HEK293 (cell line): Measurements from ENCODE around the gene HOXB7.

Experiments used
- CTCF ChIA-PET: fragments of 350-600 bp; formaldehyde crosslinking; extraction: SDS; loops from one replicate; lab custom pipeline; 2021; ENCODE audit warnings: antibody characterized with exemption; lab: Yijun Ruan, JAX
- POLR2A ChIA-PET: fragments of 300-600 bp; formaldehyde crosslinking; extraction: SDS; loops from one replicate; lab custom pipeline; 2020; ENCODE audit warnings: antibody characterized with exemption, inconsistent platforms; lab: Yijun Ruan, JAX
- H3K27ac ChIP-seq: fragments of 200-500 bp; sonication (Bioruptor generic); 2 replicates; pipeline ENCODE4 v1.5.1; 2014; ENCODE audit warnings: low read depth, low read length, control low read depth, inconsistent platforms; ENCODE audit errors: extremely low read depth
- H3K36me3 ChIP-seq, 2 experiments: fragments of 200-500 bp in 1 of 2; sonication (Bioruptor generic) in 1 of 2; 1 replicate in 1 of 2; 2 replicates in 1 of 2; pipeline ENCODE4 v1.5.1; 2014 to 2017; ENCODE audit warnings: inconsistent platforms in 2 of 2, low read length in 2 of 2; ENCODE audit not compliant: control insufficient read depth in 2 of 2, insufficient read depth in 1 of 2
- H3K4me1 ChIP-seq: fragments of 200-500 bp; sonication (Bioruptor generic); 2 replicates; pipeline ENCODE4 v1.5.1; 2014; ENCODE audit warnings: mild to moderate bottlenecking, low read length, inconsistent platforms; ENCODE audit not compliant: control insufficient read depth, insufficient read depth
- H3K4me3 ChIP-seq: 2 replicates; pipeline ENCODE4 v1.5.1; 2011; ENCODE audit warnings: low read depth, mild to moderate bottlenecking, control low read depth, low read length, moderate library complexity
- H3K9me3 ChIP-seq: fragments of 200-500 bp; sonication (Bioruptor generic); 2 replicates; pipeline ENCODE4 v1.5.1; 2014; ENCODE audit warnings: low read depth, low read length, inconsistent platforms; ENCODE audit not compliant: control insufficient read depth, insufficient read depth
- GLIS1 ChIP-seq: fragments of 450-650 bp; formaldehyde crosslinking; IDR thresholded peaks from 2 replicates; pipeline ENCODE4 v1.5.1; 2016; ENCODE audit warnings: missing biosample characterization, missing genetic modification characterization
- HOXC10 ChIP-seq: sonication (generic); formaldehyde crosslinking; IDR thresholded peaks from 2 replicates; pipeline ENCODE4 v1.8.1; 2023; ENCODE audit warnings: mild to moderate bottlenecking, missing genetic modification reagents
- KLF16 ChIP-seq: fragments of 450-650 bp; formaldehyde crosslinking; IDR thresholded peaks from 2 replicates; pipeline ENCODE4 v1.5.1; 2017; ENCODE audit warnings: missing biosample characterization, missing genetic modification characterization
- PRDM4 ChIP-seq: fragments of 450-650 bp; formaldehyde crosslinking; IDR thresholded peaks from 2 replicates; pipeline ENCODE4 v1.5.1; 2017; ENCODE audit warnings: missing biosample characterization, missing genetic modification characterization
- REPIN1 ChIP-seq: fragments of 450-650 bp; formaldehyde crosslinking; IDR thresholded peaks from 2 replicates; pipeline ENCODE4 v1.5.1; 2017; ENCODE audit warnings: missing biosample characterization, missing genetic modification characterization, low read depth
- TCF7L2 ChIP-seq: IDR thresholded peaks from 2 replicates; pipeline ENCODE4 v1.6.1; 2011; ENCODE audit warnings: low read depth, mild to moderate bottlenecking, inconsistent platforms, low read length, moderate library complexity, borderline replicate concordance
- ZIC2 ChIP-seq: fragments of 450-650 bp; formaldehyde crosslinking; IDR thresholded peaks from 2 replicates; pipeline ENCODE4 v1.5.1; 2016; ENCODE audit warnings: missing biosample characterization, missing genetic modification characterization
- ZNF2 ChIP-seq: fragments of 450-650 bp; formaldehyde crosslinking; IDR thresholded peaks from 2 replicates; pipeline ENCODE4 v1.5.1; 2016; ENCODE audit warnings: missing biosample characterization, missing genetic modification characterization
- ZNF221 ChIP-seq: fragments of 450-650 bp; formaldehyde crosslinking; IDR thresholded peaks from 2 replicates; pipeline ENCODE4 v1.5.1; 2017; ENCODE audit warnings: missing biosample characterization, missing genetic modification characterization, borderline replicate concordance
- ZNF23 ChIP-seq: fragments of 450-650 bp; formaldehyde crosslinking; IDR thresholded peaks from 2 replicates; pipeline ENCODE4 v1.5.1; 2016; ENCODE audit warnings: missing biosample characterization, missing genetic modification characterization, borderline replicate concordance
- ZNF335 ChIP-seq: fragments of 450-650 bp; formaldehyde crosslinking; conservative IDR thresholded peaks from 2 replicates; pipeline ENCODE4 v1.5.1; 2016; ENCODE audit warnings: missing biosample characterization, missing genetic modification characterization
- ZNF394 ChIP-seq: fragments of 450-650 bp; formaldehyde crosslinking; IDR thresholded peaks from 2 replicates; pipeline ENCODE4 v1.5.1; 2016; ENCODE audit warnings: missing biosample characterization, missing genetic modification characterization, mild to moderate bottlenecking, moderate library complexity, borderline replicate concordance
- ZNF426 ChIP-seq: fragments of 450-650 bp; formaldehyde crosslinking; IDR thresholded peaks from 2 replicates; pipeline ENCODE4 v1.5.1; 2017; ENCODE audit warnings: missing biosample characterization, missing genetic modification characterization, mild to moderate bottlenecking, inconsistent platforms, moderate library complexity
- ZNF521 ChIP-seq: fragments of 450-650 bp; formaldehyde crosslinking; IDR thresholded peaks from 2 replicates; pipeline ENCODE4 v1.5.1; 2017; ENCODE audit warnings: missing biosample characterization, mild to moderate bottlenecking, missing genetic modification characterization
- ZNF580 ChIP-seq: fragments of 450-650 bp; formaldehyde crosslinking; IDR thresholded peaks from 2 replicates; pipeline ENCODE4 v1.5.1; 2016; ENCODE audit warnings: missing biosample characterization, missing genetic modification characterization
- ZNF707 ChIP-seq: fragments of 450-650 bp; formaldehyde crosslinking; IDR thresholded peaks from 2 replicates; pipeline ENCODE4 v1.5.1; 2016; ENCODE audit warnings: missing biosample characterization, missing genetic modification characterization
- TF ChIP-seq, protein P1 (sequence below): fragments of 450-650 bp; formaldehyde crosslinking; IDR thresholded peaks from 2 replicates; pipeline ENCODE4 v1.5.1; 2016; ENCODE audit warnings: missing biosample characterization, missing genetic modification characterization
- TF ChIP-seq, protein P2 (sequence below): fragments of 450-650 bp; formaldehyde crosslinking; IDR thresholded peaks from 2 replicates; pipeline ENCODE4 v1.5.1; 2016; ENCODE audit warnings: missing biosample characterization, missing genetic modification characterization, borderline replicate concordance
- TF ChIP-seq, protein P3 (sequence below): fragments of 450-650 bp; formaldehyde crosslinking; IDR thresholded peaks from 2 replicates; pipeline ENCODE4 v1.5.1; 2016; ENCODE audit warnings: missing biosample characterization, missing genetic modification characterization, low read depth

HOXB7 gene

DNA sequence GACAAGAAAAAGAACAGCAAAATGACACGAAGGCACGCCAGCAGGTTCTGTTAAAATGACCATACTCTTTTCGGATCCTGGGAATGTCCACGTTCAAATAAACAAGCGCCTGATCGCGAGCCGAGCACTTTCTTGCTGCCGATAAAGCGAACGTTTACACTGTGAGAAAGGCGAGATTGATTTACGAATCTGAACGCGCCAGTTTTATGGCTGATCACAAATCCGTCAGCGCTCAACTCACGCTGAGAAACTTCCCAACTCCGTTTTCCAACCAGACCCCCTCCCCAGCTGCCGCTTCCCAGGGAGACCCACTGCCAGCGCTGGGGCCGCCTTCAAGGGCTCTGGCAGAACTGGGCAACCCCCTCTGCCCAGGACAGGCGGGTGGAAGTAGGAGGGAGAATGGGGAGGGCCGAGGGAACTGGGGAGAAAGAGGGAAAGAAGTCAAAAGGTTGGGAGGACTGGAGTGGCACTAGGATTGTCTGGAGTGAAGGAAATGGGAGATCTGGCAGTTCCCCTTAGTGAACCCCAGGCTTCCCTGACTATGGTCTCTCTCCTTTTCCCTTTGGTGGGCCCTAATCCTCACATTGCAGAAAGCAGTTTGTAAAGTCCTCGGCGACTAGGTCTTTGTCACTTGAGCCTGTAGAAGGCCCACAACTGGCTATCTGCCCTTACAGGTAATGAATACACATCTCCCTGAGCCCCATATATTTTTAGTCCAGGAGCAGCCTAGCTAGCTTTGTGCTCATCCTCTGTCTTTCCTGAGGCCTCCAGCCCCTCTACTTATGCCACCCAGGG is 39.6 kb downstream of the HOXB7 start (continued):
- no peak for TF ChIP-seq KLF16 (tag by site-specific recombination)
- TF ChIP-seq ZNF2 (tag by site-specific recombination): peak; percentile 45; the same call in 1 of the 2 replicates
- TF ChIP-seq, protein P1, sequence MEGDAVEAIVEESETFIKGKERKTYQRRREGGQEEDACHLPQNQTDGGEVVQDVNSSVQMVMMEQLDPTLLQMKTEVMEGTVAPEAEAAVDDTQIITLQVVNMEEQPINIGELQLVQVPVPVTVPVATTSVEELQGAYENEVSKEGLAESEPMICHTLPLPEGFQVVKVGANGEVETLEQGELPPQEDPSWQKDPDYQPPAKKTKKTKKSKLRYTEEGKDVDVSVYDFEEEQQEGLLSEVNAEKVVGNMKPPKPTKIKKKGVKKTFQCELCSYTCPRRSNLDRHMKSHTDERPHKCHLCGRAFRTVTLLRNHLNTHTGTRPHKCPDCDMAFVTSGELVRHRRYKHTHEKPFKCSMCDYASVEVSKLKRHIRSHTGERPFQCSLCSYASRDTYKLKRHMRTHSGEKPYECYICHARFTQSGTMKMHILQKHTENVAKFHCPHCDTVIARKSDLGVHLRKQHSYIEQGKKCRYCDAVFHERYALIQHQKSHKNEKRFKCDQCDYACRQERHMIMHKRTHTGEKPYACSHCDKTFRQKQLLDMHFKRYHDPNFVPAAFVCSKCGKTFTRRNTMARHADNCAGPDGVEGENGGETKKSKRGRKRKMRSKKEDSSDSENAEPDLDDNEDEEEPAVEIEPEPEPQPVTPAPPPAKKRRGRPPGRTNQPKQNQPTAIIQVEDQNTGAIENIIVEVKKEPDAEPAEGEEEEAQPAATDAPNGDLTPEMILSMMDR (tag by site-specific recombination): no peak
- no peak for TF ChIP-seq ZNF221
- TF ChIP-seq ZNF521 (tag by site-specific recombination): no peak
- TF ChIP-seq ZNF394 (tag by site-specific recombination): no peak; the same call in 1 of the 2 replicates
- TF ChIP-seq ZNF426 (tag by site-specific recombination): no peak
- TF ChIP-seq, protein P2, sequence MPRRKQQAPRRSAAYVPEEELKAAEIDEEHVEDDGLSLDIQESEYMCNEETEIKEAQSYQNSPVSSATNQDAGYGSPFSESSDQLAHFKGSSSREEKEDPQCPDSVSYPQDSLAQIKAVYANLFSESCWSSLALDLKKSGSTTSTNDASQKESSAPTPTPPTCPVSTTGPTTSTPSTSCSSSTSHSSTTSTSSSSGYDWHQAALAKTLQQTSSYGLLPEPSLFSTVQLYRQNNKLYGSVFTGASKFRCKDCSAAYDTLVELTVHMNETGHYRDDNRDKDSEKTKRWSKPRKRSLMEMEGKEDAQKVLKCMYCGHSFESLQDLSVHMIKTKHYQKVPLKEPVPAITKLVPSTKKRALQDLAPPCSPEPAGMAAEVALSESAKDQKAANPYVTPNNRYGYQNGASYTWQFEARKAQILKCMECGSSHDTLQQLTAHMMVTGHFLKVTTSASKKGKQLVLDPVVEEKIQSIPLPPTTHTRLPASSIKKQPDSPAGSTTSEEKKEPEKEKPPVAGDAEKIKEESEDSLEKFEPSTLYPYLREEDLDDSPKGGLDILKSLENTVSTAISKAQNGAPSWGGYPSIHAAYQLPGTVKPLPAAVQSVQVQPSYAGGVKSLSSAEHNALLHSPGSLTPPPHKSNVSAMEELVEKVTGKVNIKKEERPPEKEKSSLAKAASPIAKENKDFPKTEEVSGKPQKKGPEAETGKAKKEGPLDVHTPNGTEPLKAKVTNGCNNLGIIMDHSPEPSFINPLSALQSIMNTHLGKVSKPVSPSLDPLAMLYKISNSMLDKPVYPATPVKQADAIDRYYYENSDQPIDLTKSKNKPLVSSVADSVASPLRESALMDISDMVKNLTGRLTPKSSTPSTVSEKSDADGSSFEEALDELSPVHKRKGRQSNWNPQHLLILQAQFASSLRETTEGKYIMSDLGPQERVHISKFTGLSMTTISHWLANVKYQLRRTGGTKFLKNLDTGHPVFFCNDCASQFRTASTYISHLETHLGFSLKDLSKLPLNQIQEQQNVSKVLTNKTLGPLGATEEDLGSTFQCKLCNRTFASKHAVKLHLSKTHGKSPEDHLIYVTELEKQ (tag by site-specific recombination): peak; percentile 94
- peak; percentile 97 for TF ChIP-seq ZIC2 (tag by site-specific recombination)
- TF ChIP-seq PRDM4 (tag by site-specific recombination): peak; percentile 97
- TF ChIP-seq HOXC10: no peak
- TF ChIP-seq ZNF580 (tag by site-specific recombination): peak; percentile 79
- TF ChIP-seq, protein P3, sequence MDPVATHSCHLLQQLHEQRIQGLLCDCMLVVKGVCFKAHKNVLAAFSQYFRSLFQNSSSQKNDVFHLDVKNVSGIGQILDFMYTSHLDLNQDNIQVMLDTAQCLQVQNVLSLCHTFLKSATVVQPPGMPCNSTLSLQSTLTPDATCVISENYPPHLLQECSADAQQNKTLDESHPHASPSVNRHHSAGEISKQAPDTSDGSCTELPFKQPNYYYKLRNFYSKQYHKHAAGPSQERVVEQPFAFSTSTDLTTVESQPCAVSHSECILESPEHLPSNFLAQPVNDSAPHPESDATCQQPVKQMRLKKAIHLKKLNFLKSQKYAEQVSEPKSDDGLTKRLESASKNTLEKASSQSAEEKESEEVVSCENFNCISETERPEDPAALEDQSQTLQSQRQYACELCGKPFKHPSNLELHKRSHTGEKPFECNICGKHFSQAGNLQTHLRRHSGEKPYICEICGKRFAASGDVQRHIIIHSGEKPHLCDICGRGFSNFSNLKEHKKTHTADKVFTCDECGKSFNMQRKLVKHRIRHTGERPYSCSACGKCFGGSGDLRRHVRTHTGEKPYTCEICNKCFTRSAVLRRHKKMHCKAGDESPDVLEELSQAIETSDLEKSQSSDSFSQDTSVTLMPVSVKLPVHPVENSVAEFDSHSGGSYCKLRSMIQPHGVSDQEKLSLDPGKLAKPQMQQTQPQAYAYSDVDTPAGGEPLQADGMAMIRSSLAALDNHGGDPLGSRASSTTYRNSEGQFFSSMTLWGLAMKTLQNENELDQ: no peak
- TF ChIP-seq, all 188 proteins: peak for 58

GRCh38 chr17:48570325-48571023 is 40.3 kb downstream of the HOXB7 start:
- no peaks in the 10 kb centered on the region for H3K9me3 ChIP-seq
- H3K27ac ChIP-seq: peak overlapping the region; percentile 93
- CTCF ChIA-PET: interaction anchor here (0.5 to 1.0 kb wide), 3 partner anchors 13 to 82 kb away, joined by 3 to 7 read pairs (median 3); no protein-coding TSS in a partner anchor
- H3K4me1 ChIP-seq: peaks cover 100% of the 10 kb centered on the region
- peaks cover 8 to 47% of the 10 kb centered on the region in 2 experiments for H3K36me3 ChIP-seq
- no peak overlapping the region for H3K4me3 ChIP-seq
- POLR2A ChIA-PET: interaction anchor here (0.6 to 1.1 kb wide), 5 partner anchors 12 to 219 kb away, joined by 3 to 5 read pairs (median 4); no protein-coding TSS in a partner anchor
- peak; percentile 81 for TF ChIP-seq ZNF335 (tag by site-specific recombination)
- TF ChIP-seq, protein P2 (tag by site-specific recombination): no peak
- TF ChIP-seq ZNF23 (tag by site-specific recombination): no peak
- no peak for TF ChIP-seq TCF7L2
- TF ChIP-seq ZNF707 (tag by site-specific recombination): no peak
- no peak for TF ChIP-seq REPIN1 (tag by site-specific recombination)
- no peak for TF ChIP-seq GLIS1 (tag by site-specific recombination)
